GM18517 (cell line): Measurements from ENCODE around the gene INSR.

ENCODE experiments used
- ATAC-seq: cut with Tn5 transposase; IDR thresholded peaks from one replicate; pipeline ENCODE4 v1.9.1; 2021; ENCODE audit warnings: mild to moderate bottlenecking, moderate library complexity; ENCODE audit not compliant: unreplicated experiment

The INSR gene

GRCh38 chr19:7297742-7298141, 3.5 kb upstream of the INSR start:
- ATAC-seq = no peak

- no peak for ATAC-seq
Observed at GRCh38 chr19:7295912-7296536, 1.8 kb upstream of the INSR start.

- no peak for ATAC-seq
Observed at GRCh38 chr19:7294558-7295212, 471 bp upstream of the INSR start.

GRCh38 chr19:7292950-7293761, 1.1 kb downstream of the INSR start:
- ATAC-seq = no peak

- no peak for ATAC-seq
Observed at GRCh38 chr19:7292352-7292949, 1.8 kb downstream of the INSR start.

GRCh38 chr19:7288977-7289376, 5.2 kb downstream of the INSR start:
- ATAC-seq = no peak

- ATAC-seq = no peak
Observed at GRCh38 chr19:7288131-7288530, 6.1 kb downstream of the INSR start.

GRCh38 chr19:7287722-7288121, 6.5 kb downstream of the INSR start:
- ATAC-seq = no peak

GRCh38 chr19:7280940-7281666, 13.1 kb downstream of the INSR start:
- ATAC-seq = no peak

- peak; percentile 81 for ATAC-seq
Observed at GRCh38 chr19:7272856-7273578, 21.2 kb downstream of the INSR start.

- no peak for ATAC-seq
Observed at GRCh38 chr19:7268705-7269098, 25.5 kb downstream of the INSR start.

GRCh38 chr19:7267792-7268704, 26.2 kb downstream of the INSR start:
- no peak for ATAC-seq

- no peak for ATAC-seq
Observed at GRCh38 chr19:7266832-7267231, 27.4 kb downstream of the INSR start.

- ATAC-seq = no peak
Observed at GRCh38 chr19:7265963-7266362, 28.3 kb downstream of the INSR start.

- ATAC-seq = no peak
Observed at GRCh38 chr19:7264858-7265257, 29.4 kb downstream of the INSR start.

- ATAC-seq = no peak
Observed at GRCh38 chr19:7263521-7263920, 30.7 kb downstream of the INSR start.

GRCh38 chr19:7263066-7263465, 31.1 kb downstream of the INSR start:
- ATAC-seq = no peak

GRCh38 chr19:7262470-7262869, 31.7 kb downstream of the INSR start:
- ATAC-seq = no peak

- ATAC-seq = no peak
Observed at GRCh38 chr19:7260161-7260560, 34.1 kb downstream of the INSR start.
